Mesenchymal stem cell (in vitro differentiated cells and primary cell): ENCODE measurements around the gene MDH2.
"Not testable (repeated sequence)": the region's sequence is repeated elsewhere in the genome, so short reads cannot be mapped to it uniquely, and the experiment has no call there.

ENCODE experiments used
- DNase-seq: peaks from one replicate; pipeline ENCODE4 v3.0.0-alpha.2; 2013
- H2AFZ ChIP-seq: one replicate; pipeline ENCODE4 v1.6.1; 2013; ENCODE audit warnings: low read depth, mild to moderate bottlenecking, control low read depth, inconsistent platforms, low read length, moderate library complexity
- H2AK5ac ChIP-seq: 2 replicates; pipeline ENCODE4 v1.6.1; 2013; ENCODE audit warnings: low read length, moderate library complexity, mild to moderate bottlenecking, inconsistent platforms; ENCODE audit not compliant: severe bottlenecking
- H2BK120ac ChIP-seq: one replicate; pipeline ENCODE4 v1.6.1; 2013; ENCODE audit warnings: low read depth, mild to moderate bottlenecking, inconsistent platforms, low read length, moderate library complexity
- H2BK12ac ChIP-seq, 2 experiments: one replicate each; pipeline ENCODE4 v1.6.1; 2013; ENCODE audit warnings: inconsistent platforms in 2 of 2, low read length in 2 of 2, mild to moderate bottlenecking in 2 of 2, moderate library complexity in 2 of 2, control low read depth in 1 of 2
- H2BK15ac ChIP-seq: one replicate; pipeline ENCODE4 v1.6.1; 2013; ENCODE audit warnings: mild to moderate bottlenecking, low read depth, inconsistent platforms; ENCODE audit not compliant: poor library complexity, severe bottlenecking
- H2BK5ac ChIP-seq: 2 replicates; pipeline ENCODE4 v1.6.1; 2013; ENCODE audit warnings: low read depth, mild to moderate bottlenecking, low read length, control low read depth, inconsistent platforms; ENCODE audit not compliant: poor library complexity, severe bottlenecking
- H3K14ac ChIP-seq, 2 experiments: one replicate each; pipeline ENCODE4 v1.6.1; 2013; ENCODE audit warnings: inconsistent platforms in 2 of 2, low read length in 2 of 2, control low read depth in 1 of 2, mild to moderate bottlenecking in 1 of 2, moderate library complexity in 1 of 2
- H3K18ac ChIP-seq, 2 experiments: one replicate each; pipeline ENCODE4 v1.6.1; 2013; ENCODE audit warnings: inconsistent platforms in 2 of 2, low read length in 2 of 2, control low read depth in 1 of 2, low read depth in 1 of 2, mild to moderate bottlenecking in 1 of 2
- H3K23ac ChIP-seq, 2 experiments: one replicate each; pipeline ENCODE4 v1.6.1; 2013; ENCODE audit warnings: inconsistent platforms in 2 of 2, low read length in 2 of 2, mild to moderate bottlenecking in 2 of 2, moderate library complexity in 2 of 2, control low read depth in 1 of 2
- H3K27ac ChIP-seq: 2 replicates; pipeline ENCODE4 v1.5.1; 2013; ENCODE audit warnings: mild to moderate bottlenecking, moderate library complexity, low read length, control low read depth, inconsistent platforms; ENCODE audit not compliant: poor library complexity, severe bottlenecking
- H3K27me3 ChIP-seq, 2 experiments: 2 replicates each; pipeline versions ENCODE4 v1.6.1 to v1.7.0; 2013; ENCODE audit warnings: low read length in 2 of 2, mild to moderate bottlenecking in 2 of 2, moderate library complexity in 2 of 2, control low read depth in 1 of 2, inconsistent platforms in 1 of 2; ENCODE audit not compliant: control insufficient read depth in 1 of 2, insufficient read depth in 1 of 2
- H3K36me3 ChIP-seq, 2 experiments: 2 replicates each; pipeline versions ENCODE4 v1.6.1 to v1.7.0; 2013; ENCODE audit warnings: low read length in 2 of 2, control low read depth in 1 of 2, inconsistent platforms in 1 of 2, low read depth in 1 of 2, mild to moderate bottlenecking in 1 of 2; ENCODE audit not compliant: insufficient read depth in 2 of 2, control insufficient read depth in 1 of 2
- H3K4ac ChIP-seq, 2 experiments: one replicate each; pipeline ENCODE4 v1.6.1; 2013; ENCODE audit warnings: inconsistent platforms in 2 of 2, low read length in 2 of 2, mild to moderate bottlenecking in 2 of 2, moderate library complexity in 2 of 2, control low read depth in 1 of 2, low read depth in 1 of 2
- H3K4me1 ChIP-seq: 2 replicates; pipeline ENCODE4 v1.6.1; 2013; ENCODE audit warnings: low read depth, low read length, control low read depth; ENCODE audit not compliant: control insufficient read depth, insufficient read depth
- H3K4me2 ChIP-seq: 2 replicates; pipeline ENCODE4 v1.6.1; 2013; ENCODE audit warnings: low read length, mild to moderate bottlenecking, inconsistent platforms; ENCODE audit not compliant: poor library complexity, severe bottlenecking
- H3K4me3 ChIP-seq, 2 experiments: 2 replicates each; pipeline versions ENCODE4 v1.5.1 to v1.7.0; 2013; ENCODE audit warnings: low read length in 2 of 2, mild to moderate bottlenecking in 2 of 2, control low read depth in 1 of 2, low read depth in 1 of 2; ENCODE audit not compliant: insufficient read depth in 1 of 2
- H3K79me1 ChIP-seq: replicated peaks from 2 replicates; pipeline ENCODE4 v1.6.1; 2013; ENCODE audit warnings: mild to moderate bottlenecking, control low read depth, low read length, inconsistent platforms; ENCODE audit not compliant: poor library complexity, severe bottlenecking
- H3K9ac ChIP-seq: 2 replicates; pipeline ENCODE4 v1.7.0; 2013; ENCODE audit warnings: mild to moderate bottlenecking, low read length, moderate library complexity
- H3K9me3 ChIP-seq: 2 replicates; pipeline ENCODE4 v1.7.0; 2013; ENCODE audit warnings: mild to moderate bottlenecking, low read length; ENCODE audit not compliant: control insufficient read depth
- H4K8ac ChIP-seq: one replicate; pipeline ENCODE4 v1.6.1; 2013; ENCODE audit warnings: inconsistent platforms, mild to moderate bottlenecking, low read length, moderate library complexity
- H4K91ac ChIP-seq: one replicate; pipeline ENCODE4 v1.6.1; 2013; ENCODE audit warnings: mild to moderate bottlenecking, low read length, inconsistent platforms
- WGBS: methylation state at CpG from one replicate; pipeline ENCODE4 v1.1.7; 2013; ENCODE audit warnings: mixed read lengths; 5-methylcytosine and 5-hydroxymethylcytosine counted together

The MDH2 gene

GRCh38 chr7:76057103-76057812 lies 9.4 kb downstream of the MDH2 start:
- Histone ChIP-seq H2AK5ac (no peak overlapping the region), H3K4me1 (peaks cover 13% of the 10 kb centered on the region), H3K79me1 (peaks cover 41% of the 10 kb centered on the region), H2BK5ac (no peak overlapping the region), H3K36me3 (peaks cover 63 to 86% of the 10 kb centered on the region in 2 experiments), H3K14ac (no peak overlapping the region), H2AFZ (no peak overlapping the region), H3K18ac (no peak overlapping the region), H4K8ac (no peak overlapping the region), H3K23ac (no peak overlapping the region), H3K27ac (no peak overlapping the region), H2BK12ac (no peak overlapping the region), H3K4ac (no peak overlapping the region), H4K91ac (no peak overlapping the region), H3K4me2 (no peak overlapping the region), H2BK15ac (no peak overlapping the region), H3K4me3 (no peak overlapping the region), H3K9ac (no peak overlapping the region), H2BK120ac (no peak overlapping the region), H3K27me3 (no peaks in the 10 kb centered on the region), H3K9me3 (no peaks in the 10 kb centered on the region)
- WGBS: 97% methylated on average over 18 of the region's 18 CpGs
- no peak for DNase-seq

GRCh38 chr7:76057813-76058145 lies 9.9 kb downstream of the MDH2 start:
- Histone ChIP-seq H2AK5ac (no peak overlapping the region), H3K18ac (no peak overlapping the region), H2BK15ac (no peak overlapping the region), H2BK120ac (no peak overlapping the region), H3K4me1 (peaks cover 13% of the 10 kb centered on the region), H3K4me3 (no peak overlapping the region), H3K79me1 (peaks cover 42% of the 10 kb centered on the region), H3K4ac (no peak overlapping the region), H3K36me3 (peaks cover 66 to 90% of the 10 kb centered on the region in 2 experiments), H3K9me3 (no peaks in the 10 kb centered on the region), H3K27me3 (no peaks in the 10 kb centered on the region), H2BK12ac (no peak overlapping the region), H2BK5ac (no peak overlapping the region), H2AFZ (no peak overlapping the region), H3K14ac (no peak overlapping the region), H4K91ac (no peak overlapping the region), H3K27ac (no peak overlapping the region), H4K8ac (no peak overlapping the region), H3K9ac (no peak overlapping the region), H3K23ac (no peak overlapping the region), H3K4me2 (no peak overlapping the region)
- DNase-seq: no peak
- 93% methylated on average over 11 of the region's 11 CpGs for WGBS

- not testable (repeated sequence) for H4K8ac ChIP-seq, H2BK12ac ChIP-seq, H3K4me3 ChIP-seq, H3K18ac ChIP-seq, H2BK120ac ChIP-seq, H3K27ac ChIP-seq, H2AK5ac ChIP-seq, H3K4me2 ChIP-seq, H3K9me3 ChIP-seq, H3K23ac ChIP-seq, DNase-seq, H3K9ac ChIP-seq, H3K27me3 ChIP-seq, H4K91ac ChIP-seq, H2BK5ac ChIP-seq, H3K14ac ChIP-seq, H2BK15ac ChIP-seq, H2AFZ ChIP-seq, H3K4me1 ChIP-seq, H3K4ac ChIP-seq
- Histone ChIP-seq H3K36me3 (peaks cover 73 to 95% of the 10 kb centered on the region in 2 experiments), H3K79me1 (peaks cover 49% of the 10 kb centered on the region)
- 96% methylated on average over 7 of the region's 7 CpGs for WGBS
Observed at GRCh38 chr7:76058745-76059144, 10.8 kb downstream of the MDH2 start.

DNA sequence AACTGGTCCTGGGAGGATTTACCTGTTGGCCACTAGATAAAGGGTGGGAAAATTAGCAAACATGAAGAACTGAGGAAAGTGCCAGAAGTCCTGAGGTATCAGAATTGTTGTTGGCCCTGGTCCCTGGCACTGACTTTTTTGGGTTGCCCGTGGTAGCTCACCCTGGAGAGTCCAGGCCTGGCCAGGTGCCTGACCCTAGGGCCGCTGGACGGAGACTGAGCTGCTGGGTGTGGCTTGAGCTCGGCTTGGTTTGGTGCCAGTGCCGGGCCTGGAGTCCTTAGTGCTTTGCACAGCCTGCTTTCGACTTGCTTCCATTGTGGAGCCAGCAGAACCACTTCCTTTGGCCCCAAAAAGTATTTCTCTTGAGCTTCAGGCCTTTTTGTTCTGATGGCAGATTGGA lies 12.9 kb downstream of the MDH2 start:
- Histone ChIP-seq H3K4me2 (no peak overlapping the region), H2BK5ac (no peak overlapping the region), H3K79me1 (peaks cover 54% of the 10 kb centered on the region), H4K91ac (no peak overlapping the region), H4K8ac (no peak overlapping the region), H2BK15ac (no peak overlapping the region), H2BK12ac (no peak overlapping the region), H3K9me3 (no peaks in the 10 kb centered on the region), H3K4ac (no peak overlapping the region), H3K4me1 (no peaks in the 10 kb centered on the region), H3K36me3 (peaks cover 89 to 99% of the 10 kb centered on the region in 2 experiments), H3K4me3 (no peak overlapping the region), H3K23ac (no peak overlapping the region), H3K18ac (no peak overlapping the region), H2AK5ac (no peak overlapping the region), H2BK120ac (no peak overlapping the region), H3K27ac (no peak overlapping the region), H3K14ac (no peak overlapping the region), H3K27me3 (no peaks in the 10 kb centered on the region), H3K9ac (no peak overlapping the region), H2AFZ (no peak overlapping the region)
- 95% methylated on average over 6 of the region's 6 CpGs for WGBS
- no peak for DNase-seq
